Stimulated activated CD4-positive, alpha-beta T cell treated with anti-CD3 and anti-CD28 coated beads, TNF-alpha, amount 100 ng/mL, for 1 hour (primary cell): Measurements from ENCODE around the gene ARL17B.
"Not testable (repeated sequence)": the region's sequence is repeated elsewhere in the genome, so short reads cannot be mapped to it uniquely, and the experiment has no call there.

Source experiments
- DNase-seq, 3 donors: peaks; one replicate each; pipeline ENCODE4 v3.0.0-alpha.2; 2020; ENCODE audit warnings: low read depth in 3 of 3, low spot score in 1 of 3

ARL17B gene

DNA sequence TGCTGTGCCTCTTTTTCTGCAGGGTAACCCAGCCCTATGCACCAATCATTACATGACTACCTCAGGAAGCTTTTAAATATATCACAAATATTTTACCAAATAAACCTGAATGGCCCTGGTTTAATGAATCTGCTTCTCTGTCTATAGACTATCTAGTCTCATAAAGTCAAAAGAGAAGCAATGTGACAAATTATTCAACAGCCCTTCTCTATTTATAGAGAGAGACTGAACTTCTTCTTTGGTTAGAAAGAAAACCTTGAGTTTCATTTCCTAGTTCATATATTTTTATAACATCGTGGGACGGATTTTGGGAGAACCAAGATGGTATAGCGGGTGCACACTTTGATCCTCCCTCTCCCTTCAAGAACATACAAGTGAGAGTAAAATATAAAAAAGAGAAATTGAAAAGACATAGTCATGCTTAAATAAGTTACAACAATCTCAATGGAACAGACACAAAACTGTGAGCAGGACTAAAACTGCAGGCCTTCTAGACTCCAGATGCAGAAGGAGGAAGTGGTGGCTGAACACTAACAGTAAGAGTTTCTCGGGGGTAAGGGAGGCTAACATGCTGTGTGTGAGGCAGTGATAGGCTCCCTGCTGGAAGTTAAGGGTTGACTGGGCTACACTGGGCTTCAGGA, 70.5 kb downstream of the ARL17B start:
- DNase-seq, result not testable (repeated sequence)

DNA sequence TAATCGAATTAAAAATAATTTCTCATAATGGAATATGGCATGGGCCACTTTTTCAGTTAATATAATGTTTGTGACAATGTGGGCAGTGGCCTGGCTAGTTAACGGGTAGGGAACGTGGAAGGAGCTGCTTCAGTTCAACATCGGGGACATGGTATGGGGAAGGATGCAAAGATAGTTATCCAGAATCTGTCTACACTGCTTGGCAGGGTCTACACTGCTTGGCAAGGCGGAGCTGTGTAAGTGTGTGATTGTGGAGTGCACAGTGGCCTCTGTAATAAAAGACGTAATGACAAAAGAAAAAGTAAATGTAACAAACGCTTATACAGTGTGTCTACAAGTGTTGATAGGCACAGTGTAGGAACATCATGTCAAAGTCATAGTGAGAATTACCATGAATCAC, 74.0 kb downstream of the ARL17B start:
- not testable (repeated sequence) for DNase-seq

DNA sequence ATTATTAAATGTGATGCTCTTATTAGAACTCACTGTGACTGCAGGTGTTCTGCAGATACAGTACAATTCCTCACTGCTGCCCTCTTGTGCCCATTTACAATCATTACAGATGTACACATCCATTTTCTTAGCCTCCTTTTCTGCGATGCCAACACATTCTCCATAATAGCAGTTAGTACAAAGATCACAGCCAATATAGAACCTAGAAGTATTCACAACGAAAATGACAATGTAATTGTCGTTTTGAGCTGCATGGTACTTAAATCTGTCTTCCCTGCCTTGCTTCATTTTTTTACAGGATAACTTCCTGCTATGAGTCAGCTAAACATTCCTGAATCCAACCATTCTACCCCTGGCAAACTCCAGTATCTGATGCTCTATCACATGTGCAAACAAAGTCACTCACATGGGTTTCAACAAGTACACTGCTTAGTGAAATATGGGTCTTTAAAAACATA, 74.8 kb downstream of the ARL17B start:
- peak in 2 of 3 donors; percentile 35 to 47 for DNase-seq

DNA sequence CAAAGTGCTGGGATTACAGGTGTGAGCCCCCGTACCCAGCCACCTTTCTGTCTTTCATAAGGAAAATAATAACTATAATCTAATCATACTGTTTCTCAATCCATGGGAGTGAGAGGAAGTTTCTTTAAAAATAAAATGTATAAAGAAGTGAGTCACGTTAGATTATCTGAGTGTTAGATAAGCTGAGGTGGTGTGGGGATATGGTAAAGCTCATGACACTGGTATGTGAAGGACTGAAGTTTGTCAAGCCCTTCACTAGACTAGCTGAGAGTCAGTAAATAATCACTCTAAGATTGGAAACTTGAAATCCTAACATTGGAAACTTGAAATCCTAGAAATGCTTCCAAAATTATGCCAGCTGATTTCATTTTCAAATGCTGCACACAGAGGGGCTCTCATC, 76.1 kb downstream of the ARL17B start:
- not testable (repeated sequence) for DNase-seq

DNA sequence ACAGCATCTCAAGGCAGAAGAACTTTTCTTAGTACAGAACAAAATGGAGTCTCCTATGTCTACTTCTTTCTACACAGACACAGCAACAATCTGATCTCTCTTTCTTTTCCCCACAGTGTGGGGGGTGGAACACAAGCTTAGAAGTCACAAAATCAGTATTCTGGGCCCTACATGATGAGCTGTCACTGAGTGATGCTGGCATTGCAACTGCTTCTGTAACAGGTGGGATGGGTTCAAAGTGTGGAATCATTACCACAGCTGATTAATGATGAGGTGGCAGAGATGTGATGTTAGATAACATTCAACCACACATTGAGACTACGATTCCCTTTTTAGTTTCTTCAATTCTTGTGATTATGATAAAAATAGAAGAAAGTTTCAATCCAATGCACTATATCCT, 77.1 kb downstream of the ARL17B start:
- DNase-seq, result not testable (repeated sequence)

DNA sequence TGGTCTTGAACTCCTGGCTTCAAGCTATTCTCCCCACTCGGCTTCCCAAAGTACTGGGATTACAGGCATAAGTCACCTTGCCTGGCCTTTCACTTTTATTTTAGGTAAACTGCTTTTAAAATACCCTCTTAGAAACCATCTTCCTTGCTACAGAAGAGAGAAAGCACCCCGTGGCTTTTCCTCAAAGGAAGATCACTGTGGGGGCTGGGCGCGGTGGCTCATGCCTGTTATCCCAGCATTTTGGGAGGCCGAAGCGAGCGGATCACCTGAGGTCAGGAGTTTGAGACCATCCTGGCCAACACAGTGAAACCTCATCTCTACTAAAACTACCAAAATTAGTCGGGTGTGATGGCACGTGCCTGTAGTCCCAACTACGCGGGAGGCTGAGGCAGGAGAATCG, 78.9 kb downstream of the ARL17B start:
- not testable (repeated sequence) for DNase-seq

DNA sequence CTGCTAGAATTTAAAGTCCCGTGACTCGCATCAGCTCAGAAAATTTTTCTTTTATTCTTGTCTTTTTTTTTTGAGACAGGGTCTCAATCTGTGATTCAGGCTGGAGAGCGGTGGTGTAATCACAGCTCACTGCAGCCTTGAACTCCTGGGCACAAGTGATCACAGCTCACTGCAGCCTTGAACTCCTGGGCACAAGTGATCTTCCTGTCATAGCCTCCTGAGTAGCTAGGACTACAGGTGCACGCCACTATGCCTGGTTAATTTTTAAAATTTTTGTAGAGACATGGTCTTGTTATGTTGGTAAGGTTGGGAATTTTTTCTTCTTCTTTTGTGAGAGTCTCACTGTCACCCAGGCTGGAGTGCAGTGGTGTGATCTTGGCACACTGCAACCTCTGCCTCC, 80.2 kb downstream of the ARL17B start:
- not testable (repeated sequence) for DNase-seq

DNA sequence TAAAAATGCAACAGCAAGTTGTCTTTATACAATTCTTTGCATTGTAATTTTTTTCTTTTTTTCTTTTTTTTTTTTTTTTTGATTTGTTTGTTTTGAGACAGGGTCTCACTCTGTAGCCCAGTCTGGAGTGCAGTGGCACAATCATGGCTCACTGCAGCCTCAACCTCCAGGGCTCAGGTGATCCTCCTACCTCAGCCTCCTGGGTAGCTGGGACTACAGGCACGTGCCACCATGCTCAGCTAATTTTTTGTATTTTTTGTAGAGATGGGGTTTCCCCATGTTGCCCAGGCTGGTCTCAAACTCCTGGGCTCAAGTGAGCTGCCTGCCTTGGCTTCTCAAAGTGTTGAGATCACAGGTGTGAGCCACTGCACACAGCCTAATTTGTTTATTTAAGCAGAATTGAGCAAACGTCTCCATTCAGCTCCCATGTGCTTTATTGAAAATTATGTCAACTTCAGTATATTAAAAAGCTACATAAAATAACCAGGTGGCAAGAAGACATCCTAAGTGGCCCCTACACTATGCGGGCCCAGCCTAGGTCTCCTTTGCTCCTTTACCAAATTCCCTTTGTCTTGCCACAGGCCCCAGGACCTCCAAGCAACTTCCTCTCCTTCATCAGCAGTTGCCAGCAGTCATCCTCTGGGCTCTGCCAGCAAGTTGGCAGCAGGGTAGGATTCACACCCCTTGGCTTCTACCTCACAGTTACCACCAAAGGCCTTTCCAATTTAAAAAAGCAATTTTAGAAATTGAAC, 84.7 kb downstream of the ARL17B start:
- not testable (repeated sequence) for DNase-seq

DNA sequence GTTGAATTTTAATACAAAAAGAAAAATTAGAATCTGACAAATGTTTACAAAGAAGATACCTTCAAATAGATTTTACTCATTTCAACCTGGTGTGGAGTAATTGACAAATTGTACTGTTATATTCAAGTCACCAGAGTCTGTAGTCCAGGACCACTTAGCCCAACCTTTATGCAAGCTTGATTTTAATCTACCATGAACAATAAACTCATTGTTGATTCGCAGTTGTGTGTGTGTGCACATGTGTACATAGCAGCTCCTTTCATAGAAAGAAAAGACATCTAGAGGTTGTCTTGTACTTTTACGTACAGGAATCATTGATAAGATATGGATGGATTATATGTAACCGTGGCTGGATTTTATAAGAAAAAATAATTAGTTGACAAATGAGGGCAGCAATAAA, 87.3 kb downstream of the ARL17B start:
- no peak for DNase-seq

DNA sequence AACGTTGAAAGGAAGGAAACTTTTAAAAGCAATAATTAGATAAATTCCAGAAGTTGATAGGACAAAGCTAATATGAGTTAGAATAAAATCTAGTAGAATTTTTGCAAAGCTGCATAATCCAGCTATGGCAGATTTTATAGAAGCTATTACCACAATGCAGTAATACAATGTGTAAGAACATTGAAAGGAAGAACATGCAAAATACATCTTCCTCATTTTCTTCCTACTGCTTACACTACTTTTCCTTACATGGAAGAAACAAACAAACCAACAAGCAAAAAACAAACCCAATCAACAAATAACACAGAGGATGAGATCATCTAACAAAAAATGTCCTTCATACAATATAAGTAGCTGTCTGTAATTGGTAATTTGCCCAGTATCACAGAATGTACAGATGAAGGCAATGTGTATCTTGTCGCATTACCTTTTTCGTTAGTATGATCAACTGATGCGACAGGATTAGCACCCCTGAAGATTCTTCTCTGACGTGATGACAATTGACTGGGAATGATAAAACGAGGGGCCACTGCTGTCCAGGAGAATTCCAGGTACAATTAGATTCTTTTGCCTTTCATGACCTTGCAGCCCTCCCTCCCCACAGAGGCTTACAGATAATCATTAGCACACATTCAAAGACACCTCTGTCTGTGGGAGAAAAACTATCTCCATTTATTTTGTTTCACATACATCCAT, 87.9 kb downstream of the ARL17B start:
- no peak for DNase-seq

DNA sequence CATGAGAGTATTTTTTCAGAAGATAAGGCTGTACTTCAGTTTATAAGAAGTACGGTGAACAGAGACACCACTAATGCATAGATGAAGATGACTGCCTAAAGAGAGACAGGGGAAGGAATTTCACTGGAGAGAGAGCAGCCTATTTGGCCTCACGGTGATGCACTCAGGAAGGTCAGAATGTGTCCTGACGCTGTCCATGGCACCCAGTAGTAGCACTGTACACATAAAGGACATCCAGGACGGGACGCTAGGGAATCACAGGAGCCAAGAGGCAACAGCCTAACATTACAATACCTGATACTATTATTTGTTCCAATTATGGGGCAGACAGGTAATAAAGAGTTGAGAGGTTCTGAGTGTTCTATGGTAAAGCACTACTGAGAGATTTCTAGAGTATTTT, 91.5 kb downstream of the ARL17B start:
- DNase-seq, result no peak

DNA sequence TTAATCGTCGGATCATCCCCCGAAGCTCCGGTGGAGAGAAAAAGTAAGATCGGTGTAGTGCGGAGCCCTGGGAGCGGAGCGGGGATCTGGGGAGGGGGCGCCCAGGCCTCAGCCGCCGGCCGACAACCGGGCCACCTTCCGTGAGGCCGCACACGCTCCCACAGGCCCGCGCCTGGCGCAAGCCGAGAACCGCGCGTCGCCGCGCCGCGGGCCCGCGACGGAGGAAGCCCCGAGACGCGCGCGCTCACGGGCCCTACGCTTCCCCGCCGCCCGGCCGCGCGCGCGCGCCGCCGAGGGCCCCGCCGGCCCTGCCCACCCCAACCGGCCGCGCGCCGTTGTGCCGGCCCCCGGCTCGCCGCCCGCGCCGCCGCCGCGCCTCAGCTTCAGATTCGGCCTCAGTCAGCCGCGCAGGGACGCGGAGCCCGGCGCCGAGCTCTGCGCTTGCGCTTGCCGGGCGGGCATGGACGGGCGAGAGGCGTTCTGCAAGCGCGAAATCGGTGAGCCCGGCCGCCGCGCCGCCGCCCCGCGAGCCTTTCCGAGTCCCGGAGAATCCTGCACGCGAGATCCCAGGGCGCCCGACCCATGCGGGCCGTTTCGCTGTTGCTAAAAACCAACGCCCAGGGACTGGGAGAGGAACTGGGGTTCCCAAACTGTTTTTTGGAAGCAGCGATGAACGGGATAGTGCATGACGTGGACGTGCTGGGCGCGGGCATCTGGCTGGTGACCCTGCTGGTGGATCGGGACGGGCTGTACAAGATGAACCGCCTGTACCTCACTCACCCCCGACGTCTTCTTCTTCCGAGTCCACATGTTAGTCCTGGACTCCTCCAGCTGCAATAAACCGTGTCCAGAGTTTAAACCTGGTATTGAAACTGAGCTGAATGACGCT, 94.7 kb downstream of the ARL17B start:
- DNase-seq, result peak; percentile 59 to 78 (median 66)

DNA sequence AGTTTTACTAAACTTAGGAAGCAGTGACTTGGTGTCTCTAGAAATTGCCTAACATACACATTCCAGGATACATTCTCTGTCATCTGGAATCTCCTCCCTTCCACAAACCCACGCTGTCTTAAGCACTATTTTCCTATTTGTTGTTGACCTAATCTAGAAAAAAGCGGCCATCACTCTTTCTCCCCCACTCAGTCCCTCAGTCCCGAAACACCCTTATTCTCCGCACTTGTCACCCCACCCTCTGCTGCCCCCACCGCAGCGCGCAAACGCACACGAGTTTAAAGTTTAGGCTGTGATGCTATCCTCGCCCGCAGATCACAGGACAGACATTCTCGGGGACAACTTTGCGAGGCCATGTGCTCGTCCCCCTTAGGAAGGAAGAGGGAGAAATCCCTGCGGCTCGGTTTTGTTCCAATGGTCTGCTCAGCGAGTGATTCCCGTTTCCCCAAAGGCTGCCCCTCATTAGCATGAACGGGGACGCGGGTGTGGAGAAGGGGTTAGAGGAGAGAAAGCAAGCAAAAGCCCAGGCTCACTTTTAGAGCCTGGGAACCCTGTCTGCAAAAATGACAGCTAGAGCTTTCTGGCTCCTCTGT, 95.4 kb downstream of the ARL17B start:
- DNase-seq, result not testable (repeated sequence)

DNA sequence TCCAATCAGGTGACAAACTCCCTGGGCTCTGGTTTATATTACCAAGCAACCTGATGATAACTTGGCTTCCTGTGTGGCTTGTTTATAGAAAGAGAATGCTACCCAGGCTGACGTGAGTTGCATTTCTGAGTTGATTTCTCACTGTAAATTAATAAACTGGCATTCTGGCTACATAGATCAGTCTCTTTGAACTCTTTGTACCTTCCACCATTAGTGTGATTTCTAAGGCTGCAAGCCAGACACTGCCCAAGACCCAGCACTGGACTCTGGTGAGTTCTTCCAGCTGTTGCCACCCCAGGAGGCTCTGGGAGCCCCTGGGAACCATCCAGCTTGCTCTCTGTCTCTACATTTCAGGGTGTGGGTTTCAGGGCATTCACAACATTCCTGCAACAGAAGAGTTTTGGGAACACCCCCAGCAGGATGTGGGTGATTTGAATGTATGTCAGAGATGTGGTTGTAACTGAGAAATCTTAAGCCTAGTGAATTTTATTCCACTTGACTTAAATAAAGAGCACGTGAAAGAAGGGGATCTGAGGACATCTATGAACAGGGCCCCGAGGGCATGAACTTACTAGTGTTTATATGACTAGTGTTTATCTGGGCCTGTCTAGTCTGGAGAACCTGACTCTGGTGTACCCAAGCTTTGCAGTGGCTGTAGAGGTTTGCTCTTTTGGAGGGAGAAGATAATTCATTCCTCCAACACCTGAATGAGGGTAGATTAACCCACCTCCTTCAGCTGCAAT, 96.9 kb downstream of the ARL17B start:
- DNase-seq, result no peak

DNA sequence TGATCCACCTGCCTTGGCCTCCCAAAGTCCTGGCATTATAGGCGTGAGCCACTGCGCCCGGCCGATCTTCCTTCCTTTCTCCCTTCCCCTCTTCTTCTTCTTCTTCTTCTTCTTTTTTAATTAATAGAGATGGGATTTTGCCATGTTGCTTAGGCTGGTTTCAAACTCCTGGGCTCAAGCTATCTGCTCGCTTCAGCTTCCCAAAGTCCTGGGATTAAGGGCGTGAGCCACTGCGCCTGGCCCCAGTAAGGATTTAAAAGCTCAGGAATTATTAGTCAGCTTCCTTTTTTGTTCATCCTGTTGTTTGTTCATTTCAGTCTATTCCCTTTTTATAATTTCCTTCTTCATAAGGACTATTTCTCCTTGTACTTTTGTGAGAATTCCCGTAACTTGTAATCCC, 99.3 kb downstream of the ARL17B start:
- DNase-seq, result no peak

DNA sequence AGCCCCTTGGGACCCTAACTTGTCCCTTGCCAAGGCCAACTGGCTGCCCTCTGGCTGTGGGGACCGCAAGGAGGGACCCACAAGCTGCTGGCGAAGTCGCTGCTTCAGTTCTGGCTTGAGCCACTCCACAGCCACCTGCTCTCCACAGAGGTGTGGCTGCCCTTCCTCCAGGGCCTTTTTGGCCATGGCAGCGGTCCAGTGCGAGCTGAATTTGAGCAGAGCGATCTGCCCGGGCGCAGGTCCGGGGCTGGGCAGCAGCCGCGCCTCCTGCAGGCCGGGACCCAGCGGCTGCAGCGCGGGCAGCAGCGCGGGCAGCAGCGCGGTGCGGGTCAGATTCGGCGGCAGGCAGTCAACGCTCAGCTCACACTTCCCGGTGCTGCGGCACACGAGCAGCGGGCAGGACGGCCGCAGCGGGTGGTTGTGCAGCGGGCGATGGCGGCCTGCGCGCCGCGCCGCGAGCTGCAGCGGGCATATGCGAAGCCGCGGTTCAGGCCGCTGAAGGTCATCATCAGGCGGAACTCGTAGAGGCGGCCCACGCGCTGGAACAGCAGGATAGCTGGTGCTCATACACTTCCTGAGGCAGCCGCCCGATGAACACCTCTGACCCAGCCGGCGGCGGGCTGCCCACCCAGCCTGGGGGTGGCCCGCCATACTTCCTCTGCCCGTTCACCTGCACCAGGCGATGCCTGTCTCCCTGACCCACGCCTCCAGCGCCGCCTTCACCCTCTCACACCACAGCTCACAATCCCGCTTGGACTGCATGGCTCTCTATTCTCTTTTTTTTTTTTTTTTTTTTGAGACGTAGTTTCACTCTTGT, 101.5 kb downstream of the ARL17B start:
- not testable (repeated sequence) for DNase-seq

DNA sequence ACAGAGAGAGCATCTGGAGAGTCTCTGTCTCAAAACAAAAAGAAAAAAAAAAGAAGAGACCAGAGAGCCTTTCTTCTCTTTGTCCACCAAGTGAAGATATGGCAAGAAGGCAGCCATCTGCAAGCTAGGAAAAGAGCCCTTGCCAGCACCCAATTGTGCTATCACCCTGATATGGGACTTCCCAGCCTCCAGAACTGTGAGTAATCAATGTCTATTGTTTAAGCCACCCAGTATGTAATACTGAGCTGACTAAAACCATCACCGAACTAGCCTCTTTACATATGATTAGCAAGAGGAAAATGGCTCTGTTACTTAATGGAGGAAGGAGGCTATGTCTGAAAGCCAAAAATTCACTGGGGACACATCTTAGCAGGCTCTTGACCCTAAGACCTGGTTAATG, 105.2 kb downstream of the ARL17B start:
- not testable (repeated sequence) for DNase-seq

DNA sequence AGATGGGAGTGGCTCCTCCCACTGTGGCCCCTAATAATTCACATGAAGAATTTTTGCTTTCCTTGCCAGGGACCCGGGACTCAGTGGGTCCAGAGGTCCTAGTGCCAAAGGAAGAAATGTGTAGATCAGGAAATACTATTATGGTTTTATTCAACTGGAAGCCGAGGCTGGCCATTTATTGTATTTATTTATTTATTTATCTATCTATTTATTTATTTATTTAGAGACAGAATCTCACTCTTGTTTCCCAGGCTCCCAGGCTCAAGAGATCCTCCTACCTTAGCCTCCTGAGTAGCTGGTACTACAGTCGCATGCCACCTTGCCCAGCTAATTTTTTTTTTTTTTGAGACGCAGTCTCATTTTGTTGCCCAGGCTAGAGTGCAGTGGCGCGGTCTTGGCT, 107.4 kb downstream of the ARL17B start:
- not testable (repeated sequence) for DNase-seq

DNA sequence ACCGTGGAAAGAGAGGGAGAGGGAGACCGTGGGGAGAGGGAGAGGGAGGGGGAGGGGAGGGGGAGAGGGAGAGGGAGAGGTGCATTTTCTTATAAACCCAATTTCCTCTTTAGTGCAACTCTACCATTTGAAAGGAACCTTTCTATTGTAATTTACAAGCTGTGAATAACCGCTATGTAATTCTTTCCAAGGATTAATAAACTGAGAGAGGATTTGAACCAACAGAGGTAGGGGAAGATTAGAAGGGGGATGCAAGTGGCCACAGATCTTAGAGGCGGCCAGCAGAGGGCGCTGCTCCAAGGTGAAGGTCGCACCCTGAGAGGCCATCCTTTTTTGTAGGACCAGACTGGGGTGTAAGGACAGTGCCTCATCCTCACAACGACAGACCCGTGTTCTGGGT, 107.8 kb downstream of the ARL17B start:
- peak; percentile 51 to 72 (median 53) for DNase-seq
